ENCODE measurements around the gene OSCP1.

OSCP1 gene

GRCh38 chr1:36400825-36401601 is 49.2 kb downstream of the OSCP1 start:
- peak in 1 of 2 experiments; percentile 11 for DNase-seq

DNA sequence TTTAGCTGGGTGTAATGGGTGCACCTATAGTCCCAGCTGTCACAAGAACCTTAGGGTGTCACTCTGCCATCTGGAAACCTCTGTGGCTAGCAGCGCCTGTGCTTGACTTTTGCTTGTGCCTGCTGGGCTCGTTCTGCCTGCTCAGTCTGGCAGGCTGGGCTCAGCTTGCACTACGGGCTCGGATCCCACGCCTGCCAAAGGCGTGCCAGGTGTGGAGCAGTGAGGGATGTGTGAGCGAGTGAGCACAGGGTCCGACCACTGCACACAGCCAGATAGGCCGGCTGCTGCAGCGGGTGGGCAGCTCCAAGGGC is 49.8 kb downstream of the OSCP1 start:
- DNase-seq = no peak

DNA sequence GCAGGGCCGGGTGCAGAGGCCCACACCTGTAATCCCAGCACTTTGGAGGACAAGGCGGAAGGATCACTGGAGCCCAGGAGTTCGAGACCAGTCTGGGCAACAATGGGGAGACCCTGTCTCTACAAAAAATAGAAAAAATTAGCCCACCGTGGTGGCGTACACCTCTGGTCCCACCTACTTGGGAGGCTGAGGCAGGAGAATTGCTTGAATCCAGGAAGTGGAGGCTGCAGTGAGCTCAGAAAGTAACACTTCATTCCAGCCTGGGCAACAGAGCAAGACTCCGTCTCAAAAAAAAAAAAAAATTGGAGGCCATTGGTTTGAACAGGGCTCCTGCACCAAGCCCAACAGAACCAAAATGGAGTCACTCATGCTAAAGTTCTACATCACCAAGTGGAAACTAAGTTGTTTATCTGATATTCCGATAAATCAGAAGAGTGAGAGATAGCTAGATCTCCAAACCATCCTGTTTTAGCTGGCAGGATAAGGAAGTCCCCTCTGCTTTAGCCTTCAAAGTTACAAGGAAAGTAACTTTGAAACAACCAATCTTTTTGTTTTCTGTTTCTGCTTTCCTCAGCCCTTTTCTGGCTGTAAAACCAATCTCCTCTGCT is 51.8 kb downstream of the OSCP1 start:
- no peak for DNase-seq

- DNase-seq = peak; percentile 89 to 90
Measured at GRCh38 chr1:36397378-36398230, 52.6 kb downstream of the OSCP1 start, which contains the start of gene LSM10. TSS of gene LSM10 (minus strand) at chr1:36397908. CDS start at chr1:36394129, 3,779 bp downstream.

DNA sequence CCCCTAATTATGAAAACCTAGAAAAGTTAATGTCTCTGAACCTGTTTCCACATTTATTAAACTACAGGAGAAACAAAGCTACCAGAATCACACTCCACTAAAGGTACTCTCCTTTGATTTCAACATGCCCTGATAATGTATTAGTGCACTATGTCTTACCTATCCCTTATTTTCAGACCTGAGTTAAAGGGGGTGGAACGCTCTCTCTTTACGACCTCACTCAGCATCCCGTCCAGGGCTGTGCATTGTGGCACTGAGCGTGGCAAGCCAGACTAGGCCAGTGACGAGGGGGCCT is 53.2 kb downstream of the OSCP1 start:
- no peak for DNase-seq

DNA sequence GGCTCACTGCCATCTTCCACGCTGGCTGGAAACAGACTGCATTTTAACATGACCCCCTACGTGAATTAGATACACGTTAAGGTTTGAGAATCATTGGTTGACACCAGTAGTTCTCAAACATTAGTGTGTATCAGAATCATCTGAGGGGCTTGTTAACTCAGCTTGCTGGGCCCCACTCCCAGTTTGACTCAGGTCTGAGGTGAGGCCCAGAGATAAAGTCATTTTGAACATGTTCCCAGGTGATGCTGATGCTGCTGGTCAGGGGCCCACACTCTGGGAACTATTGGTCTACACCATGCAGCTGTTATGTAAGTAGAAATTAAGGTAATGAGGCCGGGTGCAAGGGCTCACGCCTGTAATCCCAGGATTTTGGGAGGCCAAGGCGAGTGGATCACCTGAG is 53.9 kb downstream of the OSCP1 start:
- no peak for DNase-seq

- no peak for DNase-seq
Measured at GRCh38 chr1:36393686-36394085, 56.6 kb downstream of the OSCP1 start.

- no peak for DNase-seq
Measured at GRCh38 chr1:36392836-36393235, 57.4 kb downstream of the OSCP1 start.

DNA sequence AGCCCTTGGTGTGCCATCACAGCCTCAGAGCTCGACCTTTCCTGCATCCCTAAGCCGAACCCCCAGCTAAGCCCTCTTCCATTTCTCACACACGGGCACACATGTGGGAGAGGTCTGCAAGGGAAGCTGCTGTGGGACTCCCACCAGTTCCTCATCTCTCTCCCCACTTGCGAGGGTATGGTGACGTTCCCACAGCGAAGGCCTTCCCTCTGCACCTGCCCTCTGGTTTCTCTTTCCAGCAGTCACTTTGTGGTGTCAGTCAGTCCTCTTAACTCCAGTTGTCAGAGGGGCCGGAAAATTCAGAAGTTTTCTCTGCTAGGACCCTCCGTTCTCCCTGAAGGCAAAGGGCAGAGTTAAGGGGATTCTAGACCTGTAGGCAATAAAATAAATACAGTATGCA is 59.0 kb downstream of the OSCP1 start:
- no peak for DNase-seq

DNA sequence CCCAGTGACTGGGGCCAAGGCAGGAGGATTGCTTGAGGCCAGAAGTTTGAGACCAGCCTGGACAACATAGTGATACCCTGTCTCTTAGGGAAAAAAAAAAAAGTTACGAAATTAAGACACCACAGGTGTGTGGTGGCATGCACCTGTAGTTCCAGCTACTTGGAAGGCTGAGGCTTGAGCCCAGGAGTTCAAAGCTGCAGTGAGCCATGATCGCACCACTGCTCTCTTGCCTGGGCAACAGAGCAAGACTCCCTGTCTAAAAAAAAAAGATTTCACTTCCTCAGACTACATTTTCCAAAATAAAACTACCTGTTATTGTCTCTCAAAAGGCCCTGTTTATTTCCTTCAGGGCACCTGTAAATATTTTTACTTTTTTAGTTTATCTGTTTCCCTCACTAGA is 59.8 kb downstream of the OSCP1 start:
- DNase-seq = no peak

GRCh38 chr1:36389999-36390398 is 60.3 kb downstream of the OSCP1 start:
- DNase-seq = no peak

- no peak for DNase-seq
Measured at GRCh38 chr1:36389261-36389660, 61.0 kb downstream of the OSCP1 start.

DNA sequence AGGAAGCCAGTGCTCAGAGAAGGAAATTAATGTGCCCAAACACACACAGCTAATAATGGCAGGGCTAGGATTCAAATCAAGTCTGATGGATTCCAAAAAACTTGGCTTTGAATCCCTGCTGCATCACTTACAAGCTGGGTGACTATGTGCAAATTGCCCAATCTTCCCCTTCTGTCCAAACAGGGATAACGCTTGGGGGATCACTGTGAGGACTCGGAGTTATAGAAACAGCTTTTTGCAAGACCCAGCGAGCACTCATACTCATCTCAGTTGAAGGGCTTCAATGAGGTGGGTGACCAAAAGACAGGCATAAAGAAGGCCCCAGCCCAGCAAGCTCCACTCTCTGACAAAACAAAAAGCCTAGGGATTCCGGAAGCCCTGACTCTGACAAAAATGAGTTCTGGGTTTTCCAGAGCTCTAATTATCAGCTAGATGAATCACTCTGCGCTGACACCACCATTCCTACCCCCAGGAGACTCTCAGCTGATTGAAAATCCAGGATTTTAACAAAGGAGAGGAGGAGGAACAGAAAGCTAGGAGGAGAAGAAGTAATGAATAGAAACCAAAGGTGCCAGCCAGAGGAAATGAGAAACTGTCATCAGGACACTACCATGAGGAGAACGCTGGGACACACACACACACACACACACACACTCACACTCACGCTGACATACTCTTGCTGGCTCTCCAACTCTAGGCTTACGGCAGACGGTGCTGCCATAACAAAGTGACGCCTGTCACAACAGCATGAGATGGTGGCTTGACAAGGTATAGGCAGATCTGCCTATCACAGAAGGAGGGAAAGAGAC is 62.9 kb downstream of the OSCP1 start:
- no peak for DNase-seq

GRCh38 chr1:36386265-36387140 is 63.7 kb downstream of the OSCP1 start:
- peak; percentile 89 to 92 for DNase-seq

DNA sequence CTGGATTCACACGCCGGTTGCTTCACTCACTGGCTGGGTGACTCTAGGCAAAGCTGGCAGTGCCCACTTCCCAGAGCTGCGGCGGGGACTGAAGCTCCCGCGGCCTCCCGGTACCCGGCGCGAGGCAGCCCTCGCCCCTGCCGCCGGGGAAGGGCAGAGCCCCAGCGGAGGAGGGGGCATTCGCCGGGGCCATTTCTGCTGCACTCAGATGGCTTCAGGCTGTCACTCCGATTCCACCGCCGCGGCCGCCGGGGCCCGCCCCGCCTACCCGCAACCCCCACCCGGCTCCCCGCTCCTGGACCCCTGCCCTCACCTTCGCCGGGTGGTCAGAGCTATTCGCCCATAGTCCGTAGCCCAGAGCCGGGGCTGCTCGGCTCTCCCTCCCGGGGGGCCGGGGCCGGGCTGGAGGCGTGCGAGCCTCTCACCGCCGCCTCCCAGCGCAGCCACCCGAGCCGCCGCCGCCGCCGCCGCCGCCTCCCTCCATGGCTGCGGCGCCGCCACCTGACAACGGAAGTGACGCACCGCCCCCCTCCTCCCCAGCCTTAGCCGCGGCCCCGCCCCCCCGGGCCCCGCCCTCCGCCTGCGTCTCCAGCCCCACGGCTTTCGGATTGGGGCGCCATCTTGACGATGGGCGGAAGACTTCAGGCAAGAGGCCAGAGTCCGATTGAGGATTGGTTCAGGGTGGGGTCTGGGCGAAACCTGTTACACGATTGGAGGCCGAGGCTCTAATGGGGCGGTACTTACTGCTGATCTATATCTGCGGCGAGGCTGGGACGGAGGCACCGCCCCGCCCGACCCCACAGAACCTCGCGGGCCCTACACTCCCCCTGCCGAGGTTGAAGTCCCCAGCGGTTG is 64.6 kb downstream of the OSCP1 start, which contains the start of gene STK40:
Gene STK40 (minus strand): TSS at position 515 of the 855 bp plus-strand sequence. CDS start 24,592 bp downstream, outside the sequence.
- peak; percentile 98 for DNase-seq

- peak in 1 of 2 experiments; percentile 13 for DNase-seq
Measured at GRCh38 chr1:36384542-36385409, 65.5 kb downstream of the OSCP1 start.

GRCh38 chr1:36383240-36383639 is 67.0 kb downstream of the OSCP1 start:
- no peak for DNase-seq

- DNase-seq = no peak
Measured at GRCh38 chr1:36382669-36383068, 67.6 kb downstream of the OSCP1 start.

DNA sequence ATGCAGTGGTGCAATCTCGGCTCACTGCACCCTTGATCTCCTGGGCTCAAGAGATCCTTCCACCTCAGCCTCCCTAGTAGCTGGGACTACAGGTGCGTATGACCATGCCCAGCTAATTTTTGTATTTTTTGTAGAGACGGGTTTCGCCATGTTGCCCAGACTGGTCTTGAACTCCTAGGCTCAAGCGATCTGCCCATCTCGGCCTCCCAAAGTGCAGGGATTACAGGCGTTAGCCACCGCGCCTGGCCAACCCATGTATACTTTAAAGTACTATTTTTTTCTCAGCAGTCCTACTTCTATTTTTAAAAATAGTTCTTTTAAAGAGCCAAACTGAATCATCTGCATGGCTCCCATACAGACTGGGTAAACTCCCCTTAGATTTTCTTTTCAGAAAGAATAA is 68.0 kb downstream of the OSCP1 start:
- DNase-seq = no peak

DNA sequence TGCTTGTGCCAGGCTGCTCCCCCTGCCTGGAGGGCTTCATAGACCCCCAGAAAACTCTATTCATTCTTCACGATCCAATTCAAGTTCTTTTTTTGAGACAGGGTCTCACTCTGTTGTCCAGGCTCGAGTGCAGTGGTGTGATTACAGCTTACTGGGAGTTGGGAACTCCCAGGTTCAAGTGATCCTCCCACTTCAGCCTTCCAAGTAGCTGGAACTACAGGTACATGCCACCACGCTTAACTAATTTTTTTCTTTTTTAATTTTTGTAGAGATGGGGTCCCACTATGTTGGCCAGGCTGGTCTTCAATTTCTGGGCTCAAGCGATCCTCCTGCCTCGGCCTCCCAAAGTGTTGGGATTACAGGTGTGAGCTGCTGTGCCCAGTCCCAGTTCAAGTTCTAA is 68.8 kb downstream of the OSCP1 start:
- no peak for DNase-seq

All from activated CD4-positive, alpha-beta T cell treated with anti-CD3 and anti-CD28 coated beads, Interleukin-2, amount 50 U/mL, for 4 hours (primary cell).